GM19395 (cell line): ENCODE measurements around the gene BIRC3.
"Not testable (repeated sequence)": the region's sequence is repeated elsewhere in the genome, so short reads cannot be mapped to it uniquely, and the experiment has no call there.

Experiments used
- ATAC-seq: cut with Tn5 transposase; IDR thresholded peaks from one replicate; pipeline ENCODE4 v1.9.1; 2021; ENCODE audit warnings: mild to moderate bottlenecking, moderate library complexity; ENCODE audit not compliant: unreplicated experiment

BIRC3 gene

DNA sequence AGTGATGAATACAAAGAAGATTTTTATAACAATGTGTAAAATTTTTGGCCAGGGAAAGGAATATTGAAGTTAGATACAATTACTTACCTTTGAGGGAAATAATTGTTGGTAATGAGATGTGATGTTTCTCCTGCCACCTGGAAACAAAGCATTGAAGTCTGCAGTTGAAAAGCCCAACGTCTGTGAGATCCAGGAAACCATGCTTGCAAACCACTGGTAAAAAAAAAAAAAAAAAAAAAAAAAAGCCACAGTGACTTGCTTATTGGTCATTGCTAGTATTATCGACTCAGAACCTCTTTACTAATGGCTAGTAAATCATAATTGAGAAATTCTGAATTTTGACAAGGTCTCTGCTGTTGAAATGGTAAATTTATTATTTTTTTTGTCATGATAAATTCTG is 5.3 kb downstream of the BIRC3 start:
- ATAC-seq = no peak

DNA sequence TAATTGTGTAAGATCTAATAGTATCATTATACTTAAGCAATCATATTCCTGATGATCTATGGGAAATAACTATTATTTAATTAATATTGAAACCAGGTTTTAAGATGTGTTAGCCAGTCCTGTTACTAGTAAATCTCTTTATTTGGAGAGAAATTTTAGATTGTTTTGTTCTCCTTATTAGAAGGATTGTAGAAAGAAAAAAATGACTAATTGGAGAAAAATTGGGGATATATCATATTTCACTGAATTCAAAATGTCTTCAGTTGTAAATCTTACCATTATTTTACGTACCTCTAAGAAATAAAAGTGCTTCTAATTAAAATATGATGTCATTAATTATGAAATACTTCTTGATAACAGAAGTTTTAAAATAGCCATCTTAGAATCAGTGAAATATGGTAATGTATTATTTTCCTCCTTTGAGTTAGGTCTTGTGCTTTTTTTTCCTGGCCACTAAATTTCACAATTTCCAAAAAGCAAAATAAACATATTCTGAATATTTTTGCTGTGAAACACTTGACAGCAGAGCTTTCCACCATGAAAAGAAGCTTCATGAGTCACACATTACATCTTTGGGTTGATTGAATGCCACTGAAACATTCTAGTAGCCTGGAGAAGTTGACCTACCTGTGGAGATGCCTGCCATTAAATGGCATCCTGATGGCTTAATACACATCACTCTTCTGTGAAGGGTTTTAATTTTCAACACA is 6.4 kb downstream of the BIRC3 start:
- no peak for ATAC-seq

DNA sequence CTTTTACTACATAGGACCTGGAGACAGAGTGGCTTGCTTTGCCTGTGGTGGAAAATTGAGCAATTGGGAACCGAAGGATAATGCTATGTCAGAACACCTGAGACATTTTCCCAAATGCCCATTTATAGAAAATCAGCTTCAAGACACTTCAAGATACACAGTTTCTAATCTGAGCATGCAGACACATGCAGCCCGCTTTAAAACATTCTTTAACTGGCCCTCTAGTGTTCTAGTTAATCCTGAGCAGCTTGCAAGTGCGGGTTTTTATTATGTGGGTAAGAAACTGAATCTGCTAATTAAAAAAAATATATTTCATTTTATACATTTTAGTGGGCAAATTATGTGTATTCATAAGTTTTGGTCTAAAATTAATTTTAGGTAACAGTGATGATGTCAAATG is 7.8 kb downstream of the BIRC3 start:
- ATAC-seq = no peak

DNA sequence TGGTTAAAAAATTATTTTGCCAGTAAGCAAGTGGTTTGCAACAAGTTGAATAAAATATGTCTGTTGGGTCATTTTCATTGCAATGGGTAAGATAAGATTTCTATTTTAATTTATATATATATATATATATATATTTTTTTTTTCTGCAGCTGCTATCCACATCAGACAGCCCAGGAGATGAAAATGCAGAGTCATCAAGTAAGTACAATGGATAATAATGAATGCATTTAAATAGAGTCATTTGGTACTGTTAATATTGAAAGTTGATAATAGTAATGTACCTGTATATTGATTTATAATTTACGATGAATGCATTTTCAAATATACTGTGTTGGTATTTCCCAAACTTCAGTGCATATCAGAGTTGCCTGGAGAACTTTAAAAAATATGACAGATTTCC is 11.5 kb downstream of the BIRC3 start:
- no peak for ATAC-seq

DNA sequence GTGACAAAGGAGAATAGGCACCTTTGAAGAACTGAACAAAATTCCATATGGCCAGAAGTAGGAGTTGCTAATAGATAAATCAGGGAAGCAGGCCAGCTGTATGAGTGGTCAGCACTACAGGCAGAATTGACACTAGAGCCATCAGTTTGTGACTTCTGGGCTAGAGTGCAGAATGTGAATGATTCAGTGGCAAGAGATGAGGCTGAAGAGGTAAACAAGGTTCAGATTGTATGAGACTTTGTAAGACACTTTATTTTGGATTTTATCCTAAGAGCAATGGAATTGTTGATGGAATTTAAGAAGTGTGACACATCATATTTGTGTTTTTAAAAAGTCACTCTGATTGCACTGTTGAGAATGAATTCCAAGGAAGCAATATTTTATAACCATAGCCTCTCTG is 12.9 kb downstream of the BIRC3 start:
- no peak for ATAC-seq

DNA sequence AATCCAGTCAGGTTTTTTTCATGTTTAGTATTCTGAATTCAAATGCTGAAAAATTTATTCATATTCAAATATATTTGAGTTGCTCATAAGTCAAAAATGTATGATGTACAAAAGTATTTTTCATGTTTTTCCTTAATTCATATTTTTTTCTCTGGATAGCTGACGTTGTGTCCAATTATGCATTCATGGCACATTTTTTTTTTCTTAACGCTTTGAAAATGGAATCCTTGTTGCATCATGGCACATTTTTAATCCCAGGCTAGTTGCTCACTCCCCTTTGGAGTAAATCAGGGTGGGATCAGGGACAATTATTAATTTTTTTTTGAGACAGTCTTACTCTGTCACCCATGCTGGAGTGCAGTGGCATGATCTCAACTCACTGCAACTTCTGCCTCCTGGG is 14.1 kb downstream of the BIRC3 start:
- ATAC-seq = no peak

DNA sequence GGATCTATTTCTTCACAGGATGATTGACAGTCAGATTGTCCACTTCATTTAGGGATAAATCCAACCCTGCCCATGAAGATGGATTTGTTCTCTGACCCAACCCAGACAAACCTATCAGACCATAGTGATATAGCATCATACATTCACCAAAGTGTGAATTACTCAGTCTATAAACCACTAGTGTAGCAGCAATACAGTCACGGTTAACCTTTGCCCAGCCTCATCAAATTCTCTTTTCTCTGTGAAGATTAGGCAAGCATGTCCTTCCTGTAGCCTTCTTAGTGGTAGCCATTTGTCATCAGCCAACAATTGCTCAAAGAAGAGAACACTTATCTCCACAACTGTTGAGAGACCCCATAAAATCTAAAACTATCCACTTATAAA is 15.3 kb downstream of the BIRC3 start:
- no peak for ATAC-seq

DNA sequence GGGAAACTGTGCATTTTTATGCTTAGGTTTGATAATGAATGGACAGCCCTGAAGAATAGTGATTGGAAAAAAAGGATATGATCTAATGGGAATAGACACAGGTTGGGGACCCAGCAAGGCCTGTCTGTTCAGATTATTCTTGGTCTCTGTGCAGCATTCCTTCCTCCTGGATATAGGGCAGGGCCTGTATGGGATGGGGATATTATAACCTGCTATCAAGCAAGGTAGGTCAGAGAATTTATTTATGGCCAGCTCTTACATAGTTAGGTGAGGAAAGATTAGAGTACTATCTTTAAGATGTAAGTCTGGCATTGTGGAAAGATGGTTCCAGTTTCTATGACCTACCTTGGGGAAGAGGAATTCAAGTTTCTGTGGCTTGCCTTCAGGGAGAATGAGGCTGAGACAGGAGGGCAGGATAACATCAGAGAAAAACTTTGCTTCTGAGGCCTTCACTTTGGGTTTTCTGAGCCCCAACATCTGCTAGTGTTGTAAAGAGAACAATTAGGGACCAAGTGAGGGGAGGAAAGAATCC is 21.3 kb downstream of the BIRC3 start:
- ATAC-seq = no peak

DNA sequence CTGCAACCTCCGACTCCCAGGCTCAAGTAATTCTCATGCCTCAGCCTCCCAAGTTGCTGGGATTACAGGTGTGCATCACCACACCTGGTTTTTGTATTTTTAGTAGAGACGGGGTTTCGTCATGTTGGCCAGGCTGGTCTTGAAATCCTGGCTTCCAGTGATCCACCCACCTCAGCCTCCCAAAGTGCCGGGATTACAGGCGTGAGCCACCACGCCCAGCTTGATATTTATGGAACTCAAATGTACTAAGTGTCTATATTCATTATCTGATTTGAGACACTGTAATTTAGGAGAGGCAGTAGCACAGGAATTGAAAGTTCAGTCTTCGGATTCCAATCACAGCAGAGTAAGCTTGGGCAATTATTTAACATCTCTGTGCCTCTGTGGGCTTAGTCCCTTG is 24.0 kb downstream of the BIRC3 start:
- not testable (repeated sequence) for ATAC-seq

DNA sequence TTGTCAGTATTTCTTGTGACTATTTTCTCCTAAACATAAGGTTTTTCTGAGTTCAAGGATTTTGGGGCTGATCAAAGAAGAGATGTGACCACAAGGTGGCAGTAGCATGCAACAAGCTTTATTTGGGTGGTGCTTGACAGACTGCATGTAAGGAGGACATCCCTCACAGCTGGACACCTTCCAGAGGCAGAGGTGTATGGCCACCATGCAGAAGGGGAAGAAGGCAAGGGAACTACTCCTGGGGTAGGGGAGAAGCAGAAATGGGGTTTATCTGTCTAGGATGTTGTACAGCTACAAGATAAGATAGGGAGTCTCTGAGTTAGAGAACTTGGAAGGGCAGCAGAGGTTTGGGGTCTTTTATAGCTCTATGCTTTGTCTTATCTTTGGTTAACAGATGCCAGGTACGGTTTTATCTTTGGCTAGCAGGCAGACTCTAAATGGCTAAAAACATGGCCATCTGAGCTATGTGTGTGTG is 24.6 kb downstream of the BIRC3 start:
- ATAC-seq = peak; percentile 57

DNA sequence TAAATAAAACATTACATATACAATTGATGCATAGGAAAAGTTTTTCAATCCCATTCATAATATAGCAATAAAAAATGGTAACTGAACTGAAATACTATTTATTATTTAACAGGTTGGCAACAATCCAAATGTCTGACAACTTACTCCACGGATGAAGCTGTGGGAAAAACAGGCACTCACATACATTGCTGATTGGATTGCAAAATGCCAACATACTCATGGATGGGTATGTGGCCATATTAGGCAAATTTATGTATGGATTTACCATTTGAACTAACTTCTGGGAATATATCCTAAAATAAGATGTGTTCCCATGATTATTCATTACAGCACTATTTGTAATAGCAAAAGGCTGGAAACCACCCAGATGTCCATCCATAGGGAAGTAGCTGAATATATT is 26.5 kb downstream of the BIRC3 start:
- ATAC-seq = no peak

DNA sequence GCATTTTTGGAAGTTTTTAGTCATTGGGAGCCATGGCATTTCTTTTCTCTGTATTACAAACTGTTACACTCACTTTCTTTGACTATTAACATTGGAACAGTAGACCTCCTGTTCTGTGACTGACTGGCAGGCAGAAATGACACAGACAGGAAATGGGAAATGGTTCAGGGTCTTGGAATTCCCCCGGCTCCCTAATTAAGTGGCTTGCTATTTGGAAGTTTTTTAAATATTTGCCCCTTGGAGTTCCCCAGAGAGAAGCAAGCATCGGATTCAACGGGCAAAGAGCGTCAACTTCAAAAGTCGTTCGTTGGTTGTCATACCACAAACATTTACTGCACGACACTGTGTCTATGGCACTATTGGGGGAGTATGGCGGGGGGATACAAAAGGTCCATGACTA is 28.6 kb downstream of the BIRC3 start:
- no peak for ATAC-seq

DNA sequence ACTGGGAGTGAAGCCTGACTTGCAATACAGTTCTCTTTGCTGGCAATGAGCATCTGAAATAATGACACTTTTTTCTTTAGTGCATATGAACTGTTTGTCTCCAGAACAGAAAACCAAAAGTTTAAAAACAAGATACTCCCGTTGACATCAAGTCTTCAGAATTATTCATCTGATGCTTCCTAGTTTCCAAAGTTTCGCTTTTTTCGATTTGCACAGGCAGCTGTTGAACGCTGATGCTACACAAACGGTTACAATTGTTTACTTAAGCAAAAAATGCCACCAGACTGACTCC is 29.1 kb downstream of the BIRC3 start:
- no peak for ATAC-seq

DNA sequence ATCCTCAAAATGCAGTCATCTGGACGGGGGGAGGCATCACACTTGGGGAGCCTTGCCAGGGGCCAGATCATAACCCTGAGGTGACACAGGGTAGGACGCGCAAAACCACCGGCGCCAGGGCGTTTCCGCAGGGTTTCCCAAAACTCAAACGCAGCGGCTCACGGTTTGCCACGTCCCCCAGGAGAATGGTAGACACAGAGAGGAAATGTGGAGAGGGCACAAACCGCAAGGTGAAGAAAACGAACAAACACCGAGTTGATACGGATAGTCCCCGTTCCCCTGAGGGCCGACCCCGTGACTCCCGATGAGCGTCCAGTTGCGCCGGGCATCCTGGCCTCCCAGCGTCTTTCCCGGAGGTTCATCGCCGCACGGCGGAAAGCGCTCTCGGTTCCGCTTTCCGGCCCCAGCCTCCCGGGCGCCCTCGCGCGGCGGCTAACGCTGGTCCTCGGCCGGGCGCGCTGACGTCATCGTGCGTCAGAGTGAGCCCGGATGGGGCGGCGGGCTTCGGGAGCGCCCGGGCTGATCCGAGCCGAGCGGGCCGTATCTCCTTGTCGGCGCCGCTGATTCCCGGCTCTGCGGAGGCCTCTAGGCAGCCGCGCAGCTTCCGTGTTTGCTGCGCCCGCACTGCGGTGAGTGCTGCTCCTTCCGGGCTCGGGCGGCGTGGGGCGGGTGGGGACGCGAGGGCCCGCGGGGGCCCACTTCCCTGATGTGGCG is 29.6 kb downstream of the BIRC3 start, which contains the start of gene BIRC2:
Gene BIRC2, plus strand, starts transcription at position 467 of the 714 bp plus-strand sequence. CDS start 2,641 bp downstream, outside the sequence.
- peak; percentile 86 for ATAC-seq

DNA sequence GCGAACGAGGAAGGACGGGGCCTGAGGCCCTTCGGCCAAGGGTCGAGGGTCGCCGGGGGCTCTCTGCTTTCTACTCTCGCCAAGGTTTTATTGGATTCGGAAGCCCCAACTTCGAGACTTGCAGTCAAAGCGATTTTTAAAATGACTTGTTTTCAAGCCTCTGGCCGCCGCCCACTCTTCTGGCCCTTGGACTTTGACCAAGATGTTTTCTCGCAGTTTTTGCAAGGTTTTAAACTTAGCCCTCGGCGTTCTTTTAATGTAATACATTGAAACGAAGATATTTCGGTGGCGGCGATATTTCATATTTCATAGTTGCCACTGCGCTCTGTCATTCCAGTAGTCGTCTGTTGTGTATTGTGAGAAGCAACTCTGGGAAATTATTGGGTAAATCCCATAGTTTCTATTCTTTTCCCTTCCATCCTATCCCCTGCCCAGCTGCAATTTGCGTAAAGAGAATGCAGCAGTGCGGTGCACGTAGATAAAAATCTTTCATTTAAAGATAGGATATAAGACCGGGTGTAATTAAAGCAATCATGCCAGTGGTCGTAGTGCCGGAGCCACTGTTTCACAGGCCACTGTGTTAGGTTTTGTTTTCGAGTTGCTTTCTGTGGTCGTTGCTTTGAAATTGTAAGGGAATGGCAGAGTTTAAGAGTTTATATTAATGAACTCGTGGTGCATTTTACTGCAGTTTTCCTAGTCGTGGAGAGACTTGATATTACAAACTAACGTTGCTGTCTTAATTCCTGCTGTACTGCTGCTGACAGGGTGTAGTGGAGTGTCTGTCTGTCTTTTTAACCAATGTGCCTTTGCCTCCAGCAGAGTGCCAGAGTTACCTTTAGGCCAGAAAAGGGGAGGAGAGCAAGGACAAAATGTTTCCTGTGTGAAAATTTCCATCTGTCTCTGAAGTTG is 30.4 kb downstream of the BIRC3 start:
- ATAC-seq = peak; percentile 31

DNA sequence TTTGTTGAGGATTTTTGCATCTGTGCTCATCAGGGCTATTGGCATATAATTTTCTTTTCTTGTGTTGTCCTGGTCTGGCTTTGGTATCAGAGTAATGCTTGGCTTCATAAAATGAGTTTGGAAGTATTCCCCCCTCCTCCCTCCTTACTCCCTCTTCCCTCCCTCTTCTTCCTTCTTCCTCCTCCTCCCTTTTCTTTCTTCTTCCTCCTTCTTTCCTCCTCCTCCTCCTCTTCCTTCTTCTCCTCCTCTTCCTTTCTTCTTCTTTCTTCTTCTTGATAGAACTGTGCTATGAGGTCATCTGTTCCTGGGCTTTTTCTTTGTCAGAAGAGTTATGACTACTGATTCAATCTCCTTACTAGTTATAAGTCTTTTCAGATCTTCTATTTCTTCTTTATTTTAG is 39.8 kb downstream of the BIRC3 start:
- ATAC-seq = no peak

DNA sequence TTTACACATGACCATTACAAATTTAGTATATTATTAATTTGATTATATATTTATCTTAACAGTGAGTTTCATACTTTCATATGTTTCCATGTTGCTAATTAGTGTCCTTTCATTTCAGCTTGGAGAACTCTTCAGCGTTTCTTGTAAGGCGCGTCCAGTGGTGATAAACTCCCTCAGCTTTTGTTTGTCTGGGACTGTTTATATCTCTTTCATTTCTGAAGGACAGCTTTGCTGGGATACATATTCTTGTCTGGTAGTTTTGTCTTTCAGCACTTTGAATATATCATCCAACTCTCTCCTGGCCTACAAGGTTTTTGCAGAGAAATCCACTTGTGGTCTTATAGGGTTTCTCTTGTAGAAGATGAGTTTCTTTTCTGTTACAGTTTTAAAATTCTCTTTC is 42.1 kb downstream of the BIRC3 start:
- no peak for ATAC-seq

DNA sequence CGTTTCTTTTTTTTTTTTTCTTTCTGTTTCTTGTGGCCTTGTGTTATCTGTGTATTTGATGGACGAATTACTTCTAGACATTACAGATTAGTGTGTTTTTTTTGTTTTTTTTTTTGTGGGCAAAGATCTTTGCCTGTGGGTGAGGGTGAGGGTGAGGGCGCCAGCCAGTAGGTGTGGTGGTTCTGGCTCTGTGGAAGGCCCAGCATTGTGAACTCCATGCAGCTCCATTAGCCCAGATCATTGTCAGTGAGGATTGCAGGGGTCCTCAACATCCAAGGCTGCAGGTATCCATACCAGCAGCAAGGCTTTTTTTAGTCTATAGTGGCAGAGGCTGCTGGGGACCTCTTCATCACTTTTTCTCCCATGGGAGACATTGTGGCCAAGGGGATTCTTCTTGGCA is 43.4 kb downstream of the BIRC3 start:
- no peak for ATAC-seq

DNA sequence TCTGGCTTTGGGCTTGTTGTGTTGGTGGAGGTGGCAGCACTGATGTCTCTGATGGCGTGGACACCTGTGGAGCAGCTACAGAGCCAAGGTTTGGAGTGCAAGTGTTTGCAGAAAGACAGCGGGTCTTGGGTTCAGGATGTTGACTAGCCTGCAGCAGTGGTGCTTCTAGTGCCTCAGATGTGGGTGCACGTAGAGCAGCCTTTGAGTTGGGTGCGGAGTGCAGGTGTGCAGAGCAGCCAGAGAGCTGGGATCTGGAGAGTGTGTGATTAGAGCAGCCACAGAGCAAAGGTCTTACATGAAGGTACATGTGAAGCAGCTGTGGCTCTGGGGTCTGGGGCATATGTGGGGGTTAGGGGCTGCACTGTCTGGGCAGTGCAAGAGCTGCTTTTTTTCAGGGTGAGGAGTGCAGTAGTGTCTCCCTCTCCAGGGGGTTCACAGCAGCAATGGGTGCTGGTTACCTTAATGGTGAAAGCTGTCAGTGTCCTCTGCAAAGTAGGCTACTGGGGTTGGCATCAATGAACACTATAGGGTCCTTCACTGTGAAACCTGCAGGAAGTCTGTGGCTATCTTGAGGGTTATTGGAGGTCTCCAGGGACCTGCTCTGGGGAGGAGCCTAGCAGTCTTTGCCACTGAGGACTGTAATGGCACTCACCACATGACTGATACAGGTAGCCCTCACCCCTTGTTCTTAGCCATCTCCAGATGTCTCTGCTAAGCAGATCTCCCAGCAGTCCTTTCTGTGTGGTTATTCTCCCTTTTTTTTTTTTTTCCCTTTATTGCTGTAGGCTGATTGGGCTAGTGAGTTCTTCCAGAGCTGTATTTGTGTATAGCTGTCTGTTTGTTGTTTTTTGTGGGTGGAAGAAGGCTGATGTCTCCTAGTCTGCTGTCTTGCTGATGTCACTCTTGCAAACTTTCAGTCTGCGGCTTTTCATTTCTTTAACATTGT is 44.1 kb downstream of the BIRC3 start:
- ATAC-seq = peak; percentile 89

DNA sequence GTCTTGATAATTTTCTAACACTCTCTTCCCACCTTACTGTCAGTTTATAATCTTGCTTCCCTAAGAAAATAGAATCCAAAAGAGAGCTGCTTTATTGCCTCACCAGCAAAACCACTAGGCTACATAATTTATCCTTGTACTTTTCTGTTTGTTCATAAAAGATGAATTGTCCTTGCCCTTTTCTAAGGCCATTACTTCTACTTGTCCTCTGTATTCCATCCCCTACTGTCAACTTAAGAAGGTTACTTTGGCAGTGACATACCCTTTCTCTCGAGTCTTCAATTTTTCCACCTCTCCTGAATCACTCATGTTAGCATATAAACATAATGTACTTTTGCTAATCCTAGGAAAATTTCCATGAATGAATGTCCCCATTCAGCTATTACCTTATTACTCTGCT is 47.7 kb downstream of the BIRC3 start:
- ATAC-seq = no peak
